CD4-positive, alpha-beta T cell treated with Interleukin-4 for 1 hour (primary cell): ENCODE results near the gene GLT1D1.

Experiments
- DNase-seq, 2 donors: peaks; one replicate each; pipeline ENCODE4 v3.0.0-alpha.2; 2020 to 2022

The GLT1D1 gene

GRCh38 chr12:128969480-128970055 lies 116.3 kb downstream of the GLT1D1 start:
- no peak for DNase-seq

GRCh38 chr12:128970110-128970509 lies 116.8 kb downstream of the GLT1D1 start:
- DNase-seq = no peak

- DNase-seq = no peak
These were observed 117.7 kb downstream of the GLT1D1 start for GRCh38 chr12:128970941-128971340.

- no peak for DNase-seq
These were observed 118.5 kb downstream of the GLT1D1 start for GRCh38 chr12:128971802-128972201.

- no peak for DNase-seq
These were observed 120.8 kb downstream of the GLT1D1 start for GRCh38 chr12:128973883-128974681.

GRCh38 chr12:128974881-128975280 lies 121.6 kb downstream of the GLT1D1 start:
- no peak for DNase-seq

GRCh38 chr12:128976120-128976738 lies 123.0 kb downstream of the GLT1D1 start:
- DNase-seq = no peak

- no peak for DNase-seq
These were observed 124.2 kb downstream of the GLT1D1 start for GRCh38 chr12:128977441-128977840.

- no peak for DNase-seq
These were observed 124.8 kb downstream of the GLT1D1 start for GRCh38 chr12:128978067-128978466.

GRCh38 chr12:128980623-128981022 lies 127.3 kb downstream of the GLT1D1 start:
- DNase-seq = no peak

- no peak for DNase-seq
These were observed 128.8 kb downstream of the GLT1D1 start for GRCh38 chr12:128981971-128982533.

- DNase-seq = no peak
These were observed 129.7 kb downstream of the GLT1D1 start for GRCh38 chr12:128982933-128983332.

- DNase-seq = no peak
These were observed 130.1 kb downstream of the GLT1D1 start for GRCh38 chr12:128983371-128983770.

GRCh38 chr12:128986957-128987356 lies 133.7 kb downstream of the GLT1D1 start:
- no peak for DNase-seq

- no peak for DNase-seq
These were observed 136.0 kb downstream of the GLT1D1 start for GRCh38 chr12:128989287-128989686.

- no peak for DNase-seq
These were observed 138.4 kb downstream of the GLT1D1 start for GRCh38 chr12:128991716-128992115.

GRCh38 chr12:128992116-128992515 lies 138.8 kb downstream of the GLT1D1 start:
- no peak for DNase-seq

GRCh38 chr12:128992550-128992949 lies 139.3 kb downstream of the GLT1D1 start:
- DNase-seq = no peak

- no peak for DNase-seq
These were observed 141.6 kb downstream of the GLT1D1 start for GRCh38 chr12:128994856-128995255.

- DNase-seq = no peak
These were observed 142.3 kb downstream of the GLT1D1 start for GRCh38 chr12:128995619-128996018.

GRCh38 chr12:129001826-129002225 lies 148.5 kb downstream of the GLT1D1 start:
- no peak for DNase-seq

- no peak for DNase-seq
These were observed 149.1 kb downstream of the GLT1D1 start for GRCh38 chr12:129002427-129002826.

GRCh38 chr12:129005416-129005815 lies 152.1 kb downstream of the GLT1D1 start:
- no peak for DNase-seq

GRCh38 chr12:129005829-129006228 lies 152.6 kb downstream of the GLT1D1 start:
- no peak for DNase-seq
